H1 (cell line): ENCODE results near the gene MTERF2. TPM values are rescaled to one million over a fixed set of nuclear protein-coding genes. Genes with fewer than 3 reads are reported as not detected.

Experiments used
- CTCF ChIA-PET: fragments of 300-600 bp; sonication (Branson Sonifier 250); formaldehyde crosslinking; loops from one replicate; lab custom pipeline; 2021; ENCODE audit not compliant: partially characterized antibody; lab: Charles Lee
- POLR2A ChIA-PET: fragments of 300-600 bp; sonication (Branson Sonifier 250); formaldehyde crosslinking; loops from one replicate; lab custom pipeline; 2021; ENCODE audit warnings: inconsistent platforms; ENCODE audit not compliant: partially characterized antibody; lab: Charles Lee
- DNase-seq, 2 experiments: peaks; one replicate each; pipeline versions ENCODE4 v3.0.0 to v3.0.0-alpha.2; 2010 to 2022; ENCODE audit warnings: low spot score in 2 of 2, low read depth in 1 of 2, mixed read lengths in 1 of 2
- FAIRE-seq: peaks from 2 replicates; lab custom pipeline; 2011; peaks lifted over from hg19 to GRCh38; lab: Jason Lieb, UNC
- H2AFZ ChIP-seq: 2 replicates; pipeline ENCODE4 v1.8.1; 2012; ENCODE audit warnings: low read length, inconsistent platforms
- H2AK5ac ChIP-seq: 2 replicates; pipeline ENCODE4 v1.6.1; 2013; ENCODE audit warnings: low read depth, low read length
- H2BK120ac ChIP-seq: replicated peaks from 2 replicates; pipeline ENCODE3; 2013; ENCODE audit warnings: low read depth, low read length, inconsistent platforms
- H2BK12ac ChIP-seq: 2 replicates; pipeline ENCODE4 v1.6.1; 2013; ENCODE audit warnings: low read depth, low read length
- H2BK15ac ChIP-seq: 2 replicates; pipeline ENCODE4 v1.6.1; 2013; ENCODE audit warnings: low read length
- H2BK20ac ChIP-seq: 2 replicates; pipeline ENCODE4 v1.6.1; 2013; ENCODE audit warnings: low read length
- H2BK5ac ChIP-seq: 2 replicates; pipeline ENCODE4 v1.6.1; 2013; ENCODE audit warnings: low read depth, low read length
- H3K14ac ChIP-seq: 2 replicates; pipeline ENCODE4 v1.6.1; 2013; ENCODE audit warnings: inconsistent platforms; ENCODE audit not compliant: insufficient read length
- H3K18ac ChIP-seq: 2 replicates; pipeline ENCODE4 v1.6.1; 2013; ENCODE audit warnings: low read length; ENCODE audit errors: extremely low read depth
- H3K23ac ChIP-seq: 2 replicates; pipeline ENCODE4 v1.6.1; 2013; ENCODE audit warnings: inconsistent platforms; ENCODE audit not compliant: insufficient read length
- H3K23me2 ChIP-seq: 2 replicates; pipeline ENCODE4 v1.6.1; 2013; ENCODE audit warnings: low read depth, low read length
- H3K27ac ChIP-seq: 2 replicates; pipeline ENCODE4 v1.6.1; 2011; ENCODE audit warnings: low read depth, low read length, inconsistent platforms
- H3K27me3 ChIP-seq, 4 experiments: replicated peaks in 1 of 4; 1 replicate in 1 of 4; 2 replicates in 3 of 4; pipeline versions ENCODE4 v1.6.1 to v1.8.1; 2011 to 2013; ENCODE audit warnings: low read length in 3 of 4, mild to moderate bottlenecking in 3 of 4, inconsistent platforms in 2 of 4, mixed read lengths in 2 of 4, moderate library complexity in 1 of 4; ENCODE audit not compliant: control insufficient read depth in 3 of 4, insufficient read depth in 3 of 4; ENCODE audit errors: extremely low read depth in 1 of 4
- H3K36me3 ChIP-seq, 4 experiments: 2 replicates each; pipeline versions ENCODE4 v1.6.1 to v1.8.1; 2011 to 2013; ENCODE audit warnings: mild to moderate bottlenecking in 4 of 4, low read length in 3 of 4, moderate library complexity in 2 of 4, control low read depth in 1 of 4, inconsistent platforms in 1 of 4; ENCODE audit not compliant: insufficient read depth in 4 of 4, control insufficient read depth in 2 of 4
- H3K4ac ChIP-seq: replicated peaks from 2 replicates; pipeline ENCODE3; 2013; ENCODE audit warnings: low read length, low read depth, mixed read lengths, inconsistent platforms; ENCODE audit not compliant: insufficient read length
- H3K4me1 ChIP-seq, 4 experiments: replicated peaks in 1 of 4; 1 replicate in 1 of 4; 2 replicates in 3 of 4; pipeline versions ENCODE4 v1.6.1 to v1.8.1; 2011 to 2013; ENCODE audit warnings: low read length in 3 of 4, inconsistent platforms in 2 of 4, mixed read lengths in 1 of 4; ENCODE audit not compliant: insufficient read depth in 4 of 4, control insufficient read depth in 3 of 4
- H3K4me2 ChIP-seq, 2 experiments: 2 replicates each; pipeline versions ENCODE4 v1.6.1 to v1.8.1; 2011 to 2013; ENCODE audit warnings: low read depth in 2 of 2, low read length in 2 of 2, control low read depth in 1 of 2, inconsistent platforms in 1 of 2, mild to moderate bottlenecking in 1 of 2; ENCODE audit not compliant: insufficient read depth in 1 of 2
- H3K4me3 ChIP-seq, 4 experiments: fragments of 200-600, 300-600 bp in 1 of 4; sonication (generic), shearing (Covaris generic), sonication (Bioruptor Twin) in 1 of 4; 2 replicates each; pipeline versions ENCODE4 v1.5.1 to v1.8.1; 2011 to 2016; ENCODE audit warnings: low read length in 4 of 4, low read depth in 3 of 4, control low read depth in 2 of 4, inconsistent platforms in 2 of 4, mild to moderate bottlenecking in 2 of 4, mixed read lengths in 1 of 4, moderate library complexity in 1 of 4; ENCODE audit not compliant: insufficient read depth in 2 of 4; ENCODE audit errors: extremely low read depth in 1 of 4
- H3K56ac ChIP-seq: replicated peaks from 2 replicates; pipeline ENCODE3; 2013; ENCODE audit warnings: low read depth, mild to moderate bottlenecking, mixed read lengths, low read length, inconsistent platforms; ENCODE audit not compliant: insufficient read length
- H3K79me1 ChIP-seq: 2 replicates; pipeline ENCODE4 v1.6.1; 2013; ENCODE audit warnings: low read depth, low read length, control low read depth
- H3K79me2 ChIP-seq, 2 experiments: 2 replicates each; pipeline versions ENCODE4 v1.6.1 to v1.8.1; 2012 to 2013; ENCODE audit warnings: low read length in 2 of 2, mild to moderate bottlenecking in 2 of 2, inconsistent platforms in 1 of 2; ENCODE audit not compliant: insufficient read depth in 2 of 2, control insufficient read depth in 1 of 2
- H3K9ac ChIP-seq, 4 experiments: replicated peaks in 1 of 4; 1 replicate in 1 of 4; 2 replicates in 3 of 4; pipeline versions ENCODE4 v1.6.1 to v1.8.1; 2011 to 2013; ENCODE audit warnings: low read depth in 3 of 4, low read length in 3 of 4, control low read depth in 2 of 4, mild to moderate bottlenecking in 2 of 4, moderate library complexity in 2 of 4, inconsistent platforms in 1 of 4; ENCODE audit errors: extremely low read depth in 1 of 4
- H3K9me3 ChIP-seq, 2 experiments: 2 replicates each; pipeline versions ENCODE4 v1.6.1 to v1.8.1; 2012 to 2013; ENCODE audit warnings: mild to moderate bottlenecking in 2 of 2, moderate library complexity in 2 of 2, control low read depth in 1 of 2, inconsistent platforms in 1 of 2, low read depth in 1 of 2, low read length in 1 of 2, mixed read lengths in 1 of 2; ENCODE audit not compliant: insufficient read depth in 2 of 2
- H4K20me1 ChIP-seq, 2 experiments: replicated peaks in 1 of 2; 2 replicates each; pipeline versions ENCODE3 to v1.8.1; 2011 to 2013; ENCODE audit warnings: inconsistent platforms in 2 of 2, low read length in 2 of 2, mild to moderate bottlenecking in 1 of 2; ENCODE audit not compliant: insufficient read depth in 2 of 2, control insufficient read depth in 1 of 2
- H4K5ac ChIP-seq: 2 replicates; pipeline ENCODE4 v1.6.1; 2013; ENCODE audit warnings: low read length, low read depth, mixed read lengths, inconsistent platforms; ENCODE audit not compliant: insufficient read length
- H4K8ac ChIP-seq: 2 replicates; pipeline ENCODE4 v1.8.0; 2013; ENCODE audit warnings: mild to moderate bottlenecking, moderate library complexity, low read length, inconsistent platforms; ENCODE audit not compliant: insufficient read depth; ENCODE audit errors: extremely low read depth
- H4K91ac ChIP-seq: replicated peaks from 2 replicates; pipeline ENCODE3; 2013; ENCODE audit warnings: low read length, mixed read lengths, inconsistent platforms; ENCODE audit not compliant: insufficient read length
- CEBPB ChIP-seq: IDR thresholded peaks from 2 replicates; pipeline ENCODE4 v1.6.1; 2012; ENCODE audit warnings: low read depth, low read length
- CHD2 ChIP-seq: IDR thresholded peaks from 2 replicates; pipeline ENCODE4 v1.6.1; 2012; ENCODE audit warnings: low read length, improper control_type of control experiment
- GABPA ChIP-seq: IDR thresholded peaks from 2 replicates; pipeline ENCODE4 v1.6.1; 2011; ENCODE audit warnings: mild to moderate bottlenecking, low read length, moderate library complexity, borderline replicate concordance; ENCODE audit not compliant: insufficient read depth
- KDM1A ChIP-seq: fragments of 200-600, 300-600 bp; sonication (generic); IDR thresholded peaks from 2 replicates; pipeline ENCODE4 v1.7.1; 2016; ENCODE audit warnings: mild to moderate bottlenecking, low read length, borderline replicate concordance
- SIN3A ChIP-seq, 2 experiments: IDR thresholded peaks in 1 of 2; conservative IDR thresholded peaks in 1 of 2; 2 replicates each; pipeline ENCODE4 v1.6.1; 2011 to 2012; ENCODE audit warnings: low read length in 2 of 2, improper control_type of control experiment in 1 of 2, low read depth in 1 of 2, mild to moderate bottlenecking in 1 of 2
- SRF ChIP-seq: IDR thresholded peaks from 2 replicates; pipeline ENCODE4 v1.6.1; 2011; ENCODE audit warnings: mild to moderate bottlenecking, low read depth, low read length, moderate library complexity
- ZNF274 ChIP-seq: IDR thresholded peaks from 2 replicates; pipeline ENCODE4 v1.7.0; 2012; ENCODE audit warnings: low read length, borderline replicate concordance; ENCODE audit errors: extremely low read depth
- WGBS, 2 experiments: shearing (Covaris generic) in 1 of 2; methylation state at CpG; one replicate each; pipeline versions ENCODE4 v1.1.6 to v1.1.7; 2013 to 2015; ENCODE audit warnings: low lambda C conversion rate in 2 of 2, mixed read lengths in 2 of 2, inconsistent platforms in 1 of 2, low coverage in 1 of 2, missing lambda C conversion rate in 1 of 2; ENCODE audit not compliant: insufficient replicate concordance in 2 of 2, insufficient coverage in 1 of 2, insufficient read length in 1 of 2; ENCODE audit errors: extremely low coverage in 1 of 2, missing lambda C conversion rate in 1 of 2; 5-methylcytosine and 5-hydroxymethylcytosine counted together
- polyA plus RNA-seq, 7 experiments: library from polyadenylated mRNA; depleted of rRNA in 3 of 7; stranded (reverse) in 5 of 7; unstranded in 2 of 7; fragments of >200 nt in 5 of 7; fragments of 200-250 nt in 2 of 7; gene quantifications; 1 replicate in 5 of 7; 2 replicates in 1 of 7; 4 replicates in 1 of 7; pipeline versions ENCODE4 v1.2.1 to v1.2.3, GENCODE V29; 2011 to 2013; ENCODE audit warnings: missing spikeins in 2 of 7, mixed read lengths in 2 of 7
- total RNA-seq: library from RNA; stranded (reverse); fragmentation: NEBNext Ultra II Directional; extraction: Animal tissue kit (Norgen Biotek cat#: 25700); gene quantifications from 2 replicates; pipeline ENCODE4 v1.2.1, GENCODE V29; 2021

The MTERF2 gene
- total and polyA plus RNA-seq, 2 of the 8 experiments (the other 6 are each of a cell fraction or from before 2014, with no cell fraction given): 2.8 to 7.1 TPM

- 85% methylated on average over 2 of the region's 2 CpGs; no CpG with 5 or more reads in 1 of the 2 experiments for WGBS, 2 experiments
- TF ChIP-seq ZNF274 (no peak), GABPA (no peak), SIN3A (conservative IDR thresholded peaks at IDR 0.05 in 1 of 2, IDR thresholded peaks at IDR 0.05 in 1 of 2; ENCODE audit: low read depth in 1 of 2, low read length in 2 of 2) (no peak), CEBPB (no peak), SRF (no peak), KDM1A (no peak), CHD2 (no peak)
- TF ChIP-seq, all 59 proteins: peak for 0
- H3K18ac ChIP-seq: no peak overlapping the region
- no peak overlapping the region for H2BK5ac ChIP-seq
- H3K4me2 ChIP-seq: no peak overlapping the region
- H2AK5ac ChIP-seq: no peak overlapping the region
- no peaks in the 10 kb centered on the region for H3K27me3 ChIP-seq
- H3K36me3 ChIP-seq: no peaks in the 10 kb centered on the region
- no peaks in the 10 kb centered on the region for H3K4me1 ChIP-seq
- H3K9me3 ChIP-seq: peaks cover 22 to 26% of the 10 kb centered on the region in 2 experiments
- DNase-seq (no peak), FAIRE-seq (no peak)
- no peak overlapping the region for H4K5ac ChIP-seq
- H3K4ac ChIP-seq: no peak overlapping the region
- H3K27ac ChIP-seq: no peak overlapping the region
- no peaks in the 10 kb centered on the region for H3K79me1 ChIP-seq
- H2BK15ac ChIP-seq: no peak overlapping the region
- H2BK120ac ChIP-seq: no peak overlapping the region
- no peaks in the 10 kb centered on the region for H3K23me2 ChIP-seq
- H3K23ac ChIP-seq: no peak overlapping the region
- H4K20me1 ChIP-seq: no peaks in the 10 kb centered on the region
- no peak overlapping the region for H2BK20ac ChIP-seq
- no peak overlapping the region for H3K14ac ChIP-seq
- H3K79me2 ChIP-seq: no peaks in the 10 kb centered on the region
- POLR2A ChIA-PET: no interaction called here
- H4K8ac ChIP-seq: no peak overlapping the region
- no peak overlapping the region for H2AFZ ChIP-seq
- no peak overlapping the region for H3K9ac ChIP-seq
- no peak overlapping the region for H3K56ac ChIP-seq
- no peak overlapping the region for H2BK12ac ChIP-seq
- H3K4me3 ChIP-seq: no peak overlapping the region
- no peak overlapping the region for H4K91ac ChIP-seq
- CTCF ChIA-PET: no interaction called here
Measured at GRCh38 chr12:106942775-106943174, 44.2 kb downstream of the MTERF2 start.
